ENCODE data around the gene AIMP1.
"Not testable (repeated sequence)": the region's sequence is repeated elsewhere in the genome, so short reads cannot be mapped to it uniquely, and the experiment has no call there.

DNA sequence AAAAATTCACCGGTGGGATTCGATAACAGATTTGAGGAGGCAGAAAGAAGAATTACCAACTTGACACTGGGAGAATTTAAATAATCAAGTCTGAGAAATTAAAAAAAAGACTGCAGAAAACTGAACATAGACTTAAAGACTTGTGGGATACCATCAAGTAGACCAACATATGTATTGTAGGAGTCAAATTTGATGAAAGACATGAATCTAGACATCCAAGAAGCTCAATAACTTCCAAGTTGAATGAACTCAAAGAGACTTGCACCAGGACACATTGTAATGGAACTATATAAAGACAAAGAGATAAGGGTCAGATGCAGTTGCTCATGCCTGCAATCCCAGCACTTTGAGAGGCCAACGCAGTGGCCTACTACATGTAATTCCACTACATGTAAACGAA lies 82.5 kb downstream of the AIMP1 start:
- not testable (repeated sequence) for TF ChIP-seq BCL11A (tag by site-specific recombination; IDR thresholded peaks at IDR 0.05; ENCODE audit: low read depth); ZNF707 (tag by site-specific recombination; IDR thresholded peaks at IDR 0.05); HOXA7 (CRISPR knock-in tag; IDR thresholded peaks at IDR 0.05; ENCODE audit: borderline replicate concordance); REPIN1 (tag by site-specific recombination; IDR thresholded peaks at IDR 0.05; ENCODE audit: low read depth)
- TF ChIP-seq, protein P1, sequence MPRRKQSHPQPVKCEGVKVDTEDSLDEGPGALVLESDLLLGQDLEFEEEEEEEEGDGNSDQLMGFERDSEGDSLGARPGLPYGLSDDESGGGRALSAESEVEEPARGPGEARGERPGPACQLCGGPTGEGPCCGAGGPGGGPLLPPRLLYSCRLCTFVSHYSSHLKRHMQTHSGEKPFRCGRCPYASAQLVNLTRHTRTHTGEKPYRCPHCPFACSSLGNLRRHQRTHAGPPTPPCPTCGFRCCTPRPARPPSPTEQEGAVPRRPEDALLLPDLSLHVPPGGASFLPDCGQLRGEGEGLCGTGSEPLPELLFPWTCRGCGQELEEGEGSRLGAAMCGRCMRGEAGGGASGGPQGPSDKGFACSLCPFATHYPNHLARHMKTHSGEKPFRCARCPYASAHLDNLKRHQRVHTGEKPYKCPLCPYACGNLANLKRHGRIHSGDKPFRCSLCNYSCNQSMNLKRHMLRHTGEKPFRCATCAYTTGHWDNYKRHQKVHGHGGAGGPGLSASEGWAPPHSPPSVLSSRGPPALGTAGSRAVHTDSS (tag by site-specific recombination; IDR thresholded peaks at IDR 0.05) = not testable (repeated sequence)
- TF ChIP-seq, protein P2, sequence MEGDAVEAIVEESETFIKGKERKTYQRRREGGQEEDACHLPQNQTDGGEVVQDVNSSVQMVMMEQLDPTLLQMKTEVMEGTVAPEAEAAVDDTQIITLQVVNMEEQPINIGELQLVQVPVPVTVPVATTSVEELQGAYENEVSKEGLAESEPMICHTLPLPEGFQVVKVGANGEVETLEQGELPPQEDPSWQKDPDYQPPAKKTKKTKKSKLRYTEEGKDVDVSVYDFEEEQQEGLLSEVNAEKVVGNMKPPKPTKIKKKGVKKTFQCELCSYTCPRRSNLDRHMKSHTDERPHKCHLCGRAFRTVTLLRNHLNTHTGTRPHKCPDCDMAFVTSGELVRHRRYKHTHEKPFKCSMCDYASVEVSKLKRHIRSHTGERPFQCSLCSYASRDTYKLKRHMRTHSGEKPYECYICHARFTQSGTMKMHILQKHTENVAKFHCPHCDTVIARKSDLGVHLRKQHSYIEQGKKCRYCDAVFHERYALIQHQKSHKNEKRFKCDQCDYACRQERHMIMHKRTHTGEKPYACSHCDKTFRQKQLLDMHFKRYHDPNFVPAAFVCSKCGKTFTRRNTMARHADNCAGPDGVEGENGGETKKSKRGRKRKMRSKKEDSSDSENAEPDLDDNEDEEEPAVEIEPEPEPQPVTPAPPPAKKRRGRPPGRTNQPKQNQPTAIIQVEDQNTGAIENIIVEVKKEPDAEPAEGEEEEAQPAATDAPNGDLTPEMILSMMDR (tag by site-specific recombination; IDR thresholded peaks at IDR 0.05) = not testable (repeated sequence)
- TF ChIP-seq, protein P3, sequence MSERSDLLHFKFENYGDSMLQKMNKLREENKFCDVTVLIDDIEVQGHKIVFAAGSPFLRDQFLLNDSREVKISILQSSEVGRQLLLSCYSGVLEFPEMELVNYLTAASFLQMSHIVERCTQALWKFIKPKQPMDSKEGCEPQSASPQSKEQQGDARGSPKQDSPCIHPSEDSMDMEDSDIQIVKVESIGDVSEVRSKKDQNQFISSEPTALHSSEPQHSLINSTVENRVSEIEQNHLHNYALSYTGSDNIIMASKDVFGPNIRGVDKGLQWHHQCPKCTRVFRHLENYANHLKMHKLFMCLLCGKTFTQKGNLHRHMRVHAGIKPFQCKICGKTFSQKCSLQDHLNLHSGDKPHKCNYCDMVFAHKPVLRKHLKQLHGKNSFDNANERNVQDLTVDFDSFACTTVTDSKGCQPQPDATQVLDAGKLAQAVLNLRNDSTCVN (tag by site-specific recombination; optimal IDR thresholded peaks at IDR 0.05) = not testable (repeated sequence)
- TF ChIP-seq, protein P4, sequence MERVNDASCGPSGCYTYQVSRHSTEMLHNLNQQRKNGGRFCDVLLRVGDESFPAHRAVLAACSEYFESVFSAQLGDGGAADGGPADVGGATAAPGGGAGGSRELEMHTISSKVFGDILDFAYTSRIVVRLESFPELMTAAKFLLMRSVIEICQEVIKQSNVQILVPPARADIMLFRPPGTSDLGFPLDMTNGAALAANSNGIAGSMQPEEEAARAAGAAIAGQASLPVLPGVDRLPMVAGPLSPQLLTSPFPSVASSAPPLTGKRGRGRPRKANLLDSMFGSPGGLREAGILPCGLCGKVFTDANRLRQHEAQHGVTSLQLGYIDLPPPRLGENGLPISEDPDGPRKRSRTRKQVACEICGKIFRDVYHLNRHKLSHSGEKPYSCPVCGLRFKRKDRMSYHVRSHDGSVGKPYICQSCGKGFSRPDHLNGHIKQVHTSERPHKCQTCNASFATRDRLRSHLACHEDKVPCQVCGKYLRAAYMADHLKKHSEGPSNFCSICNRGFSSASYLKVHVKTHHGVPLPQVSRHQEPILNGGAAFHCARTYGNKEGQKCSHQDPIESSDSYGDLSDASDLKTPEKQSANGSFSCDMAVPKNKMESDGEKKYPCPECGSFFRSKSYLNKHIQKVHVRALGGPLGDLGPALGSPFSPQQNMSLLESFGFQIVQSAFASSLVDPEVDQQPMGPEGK (tag by site-specific recombination; IDR thresholded peaks at IDR 0.05) = not testable (repeated sequence)
- TF ChIP-seq, protein P5, sequence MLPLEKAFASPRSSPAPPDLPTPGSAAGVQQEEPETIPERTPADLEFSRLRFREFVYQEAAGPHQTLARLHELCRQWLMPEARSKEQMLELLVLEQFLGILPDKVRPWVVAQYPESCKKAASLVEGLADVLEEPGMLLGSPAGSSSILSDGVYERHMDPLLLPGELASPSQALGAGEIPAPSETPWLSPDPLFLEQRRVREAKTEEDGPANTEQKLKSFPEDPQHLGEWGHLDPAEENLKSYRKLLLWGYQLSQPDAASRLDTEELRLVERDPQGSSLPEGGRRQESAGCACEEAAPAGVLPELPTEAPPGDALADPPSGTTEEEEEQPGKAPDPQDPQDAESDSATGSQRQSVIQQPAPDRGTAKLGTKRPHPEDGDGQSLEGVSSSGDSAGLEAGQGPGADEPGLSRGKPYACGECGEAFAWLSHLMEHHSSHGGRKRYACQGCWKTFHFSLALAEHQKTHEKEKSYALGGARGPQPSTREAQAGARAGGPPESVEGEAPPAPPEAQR (tag by site-specific recombination; IDR thresholded peaks at IDR 0.05) = not testable (repeated sequence)
